HG03439 (cell line): ENCODE measurements around the gene MEGF9.
"Not testable (repeated sequence)": the region's sequence is repeated elsewhere in the genome, so short reads cannot be mapped to it uniquely, and the experiment has no call there.

ENCODE experiments used
- ATAC-seq: cut with Tn5 transposase; IDR thresholded peaks from one replicate; pipeline ENCODE4 v1.9.1; 2021; ENCODE audit warnings: mild to moderate bottlenecking, moderate library complexity; ENCODE audit not compliant: unreplicated experiment

The MEGF9 gene

DNA sequence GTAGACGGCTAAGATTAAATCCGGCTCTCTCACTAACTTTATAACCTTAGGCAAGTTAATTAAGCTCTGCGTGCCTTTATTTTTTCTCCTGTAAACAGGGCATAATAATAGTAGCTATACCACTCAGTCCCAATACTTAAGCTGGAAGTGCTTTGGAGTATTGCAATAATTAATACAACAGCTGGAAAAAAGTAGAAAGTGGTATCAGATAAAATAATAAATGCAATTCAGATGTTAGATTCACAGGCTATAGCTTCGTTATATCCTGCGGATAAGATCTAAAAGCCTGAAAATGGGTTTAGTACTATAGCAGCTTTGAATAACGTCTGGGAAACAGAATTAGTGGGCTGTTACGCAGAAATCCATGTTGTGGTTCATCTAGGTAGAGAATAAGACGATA lies 51.8 kb downstream of the MEGF9 start:
- no peak for ATAC-seq

DNA sequence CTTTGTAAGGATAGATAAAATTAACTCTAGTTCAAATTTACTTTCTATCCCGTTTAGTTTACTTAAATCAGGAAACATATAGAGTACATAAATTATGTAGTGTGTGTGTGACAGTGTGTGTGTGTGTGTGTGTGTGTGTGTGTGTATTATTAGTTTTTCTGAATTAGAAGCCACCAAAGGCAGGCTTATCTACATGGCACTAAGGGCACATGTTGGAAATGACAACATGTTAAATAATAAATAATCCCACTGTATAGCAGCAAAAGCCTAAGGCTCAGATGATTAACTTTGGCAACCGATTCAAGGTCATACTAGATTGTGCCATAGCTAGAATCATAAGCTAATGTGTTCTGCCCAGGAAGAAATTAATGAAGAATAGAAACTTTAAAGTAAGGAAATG lies 54.6 kb downstream of the MEGF9 start:
- no peak for ATAC-seq

DNA sequence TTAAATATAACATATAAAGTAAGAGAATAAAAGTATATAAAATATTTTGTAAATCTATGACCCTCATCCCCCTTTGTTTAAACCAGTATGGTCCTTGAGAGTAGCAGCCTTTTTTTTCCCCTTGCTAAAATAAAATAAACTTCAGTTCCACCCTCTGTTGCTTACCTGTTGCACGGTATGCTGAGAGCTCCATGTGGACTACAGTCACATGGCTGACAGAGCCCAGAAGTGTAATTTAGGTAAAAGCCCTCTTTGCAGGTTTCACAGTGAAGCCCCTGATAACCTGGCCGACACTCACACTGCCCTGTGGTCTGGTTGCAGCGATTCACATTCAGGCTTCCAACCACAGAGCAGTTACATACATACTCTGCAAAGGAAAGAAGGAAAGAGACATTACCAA lies 55.1 kb downstream of the MEGF9 start:
- ATAC-seq = no peak

DNA sequence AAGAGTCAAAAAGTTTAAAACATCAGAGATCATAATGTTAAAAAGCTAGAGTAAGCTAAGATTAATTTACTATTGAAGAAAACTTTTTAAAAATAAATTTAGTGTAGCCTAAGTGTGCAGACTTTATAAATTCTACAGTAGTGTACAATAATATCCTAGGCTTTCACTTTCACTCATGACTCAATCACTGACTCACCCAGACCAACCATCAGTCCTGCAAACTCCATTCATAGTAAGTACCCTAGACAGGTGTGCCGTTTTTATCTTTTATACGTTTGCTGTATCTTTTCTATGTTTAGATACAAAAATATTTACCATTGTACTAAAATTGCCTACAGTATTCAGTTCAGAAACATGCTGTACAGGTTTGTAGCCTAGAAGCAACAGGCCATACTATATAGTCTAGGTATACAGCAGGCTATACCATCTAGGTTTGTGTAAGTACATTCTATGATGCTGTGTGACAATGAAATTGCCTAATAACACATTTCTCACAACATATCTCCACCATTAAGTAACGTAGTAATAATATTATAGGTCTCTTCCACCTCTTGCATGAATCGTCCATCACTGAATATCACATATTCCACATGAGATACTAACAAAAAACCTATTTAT lies 59.2 kb downstream of the MEGF9 start:
- no peak for ATAC-seq

DNA sequence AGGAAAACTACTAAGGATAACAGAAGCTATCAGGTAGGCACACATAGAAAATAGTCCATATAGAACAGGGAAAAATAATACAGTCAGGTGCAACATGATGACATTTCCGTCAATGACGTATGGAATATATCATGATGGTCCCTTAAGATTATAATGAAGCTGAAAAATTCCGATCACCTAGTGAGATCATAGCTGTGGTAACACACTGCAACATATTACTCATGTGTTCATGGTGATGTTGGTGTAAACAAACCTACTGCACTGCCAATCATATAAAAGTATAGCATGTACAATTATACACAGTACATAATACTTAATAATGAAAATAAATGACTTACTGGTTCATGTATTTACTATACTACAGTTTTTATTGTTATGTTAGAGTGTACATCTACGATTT lies 60.0 kb downstream of the MEGF9 start:
- no peak for ATAC-seq

DNA sequence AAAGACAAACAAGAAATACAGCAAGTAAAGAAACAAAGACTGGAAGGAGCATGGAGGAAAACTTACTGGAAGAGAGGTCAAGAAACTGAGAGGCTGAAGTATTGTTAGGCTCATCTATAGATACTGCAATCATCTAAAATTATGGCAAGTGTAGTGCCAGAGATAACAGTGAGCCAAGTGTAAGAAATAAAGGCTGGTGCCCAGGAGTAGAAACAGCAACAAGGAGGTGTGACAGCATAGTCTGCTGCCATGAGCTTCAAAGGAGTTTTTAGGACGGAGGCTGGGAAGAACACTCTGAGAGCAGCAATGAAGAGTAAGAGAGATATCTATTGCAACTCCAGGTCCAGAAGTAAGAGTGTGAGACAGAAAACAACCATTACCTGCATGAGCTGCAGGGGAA lies 60.5 kb downstream of the MEGF9 start:
- ATAC-seq = no peak

DNA sequence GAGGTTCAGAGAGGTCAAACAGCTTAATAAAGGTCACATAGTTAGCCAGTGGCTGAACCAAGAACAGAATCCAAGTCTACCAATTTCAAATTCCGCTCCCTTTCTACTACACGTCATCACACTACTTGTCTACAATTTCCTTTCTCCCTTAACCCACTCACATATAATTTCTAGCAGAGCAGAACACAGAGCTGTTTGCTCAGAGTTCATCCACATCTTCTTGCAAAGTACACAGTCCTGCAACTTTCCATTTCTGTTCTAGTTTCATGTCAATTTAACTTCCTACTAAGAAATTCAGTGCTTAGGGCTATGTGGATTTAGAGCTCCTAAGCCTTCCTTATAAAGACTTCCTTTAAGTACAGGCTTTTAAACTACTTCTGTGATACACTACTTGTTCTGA lies 61.3 kb downstream of the MEGF9 start:
- ATAC-seq = no peak

DNA sequence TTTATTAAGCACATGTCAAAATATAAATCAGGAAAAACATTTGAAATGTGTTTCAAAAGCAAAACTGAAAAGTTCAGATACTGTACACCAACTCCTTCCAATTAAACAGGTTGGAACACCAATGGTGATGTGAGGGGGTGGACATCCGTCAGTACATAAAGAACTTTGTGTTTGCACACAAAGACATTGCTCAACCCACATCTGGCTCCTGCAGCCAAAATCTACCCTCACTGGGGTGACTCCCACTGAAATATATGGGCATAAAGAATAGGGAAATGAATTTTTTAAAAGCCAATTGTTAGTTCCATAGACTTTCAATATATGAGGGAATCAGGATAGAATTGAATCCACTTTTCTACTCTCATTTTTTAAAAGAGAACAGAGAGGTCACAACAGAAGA lies 63.9 kb downstream of the MEGF9 start:
- ATAC-seq = no peak

DNA sequence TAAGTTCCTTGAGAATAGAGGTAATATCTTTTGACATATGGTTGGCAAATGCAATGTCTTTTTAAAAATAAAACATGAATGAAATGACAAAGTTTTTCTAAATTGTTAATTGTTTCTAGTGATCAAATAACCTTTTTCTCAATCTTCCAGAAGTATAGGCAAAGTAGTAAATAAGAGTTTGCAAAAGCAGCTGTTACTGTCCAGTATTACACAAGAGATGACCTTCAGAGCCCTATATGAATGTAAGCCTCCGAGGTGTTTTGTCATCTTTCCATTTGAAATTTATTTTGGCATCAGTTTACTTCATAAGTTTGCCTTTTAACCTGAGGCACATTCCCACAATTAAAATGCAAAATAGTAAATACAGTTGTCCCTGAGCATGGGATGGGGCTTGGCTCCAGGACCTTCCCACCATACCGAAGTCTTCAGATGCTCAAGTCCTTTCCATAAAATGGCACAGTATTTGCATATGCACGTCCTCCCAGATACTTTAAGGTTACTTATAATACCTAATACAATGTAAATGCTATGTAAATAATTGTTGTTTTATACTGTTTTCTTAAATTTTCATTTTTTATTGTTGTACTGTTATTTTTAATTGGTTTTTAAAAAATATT lies 65.6 kb downstream of the MEGF9 start:
- no peak for ATAC-seq

DNA sequence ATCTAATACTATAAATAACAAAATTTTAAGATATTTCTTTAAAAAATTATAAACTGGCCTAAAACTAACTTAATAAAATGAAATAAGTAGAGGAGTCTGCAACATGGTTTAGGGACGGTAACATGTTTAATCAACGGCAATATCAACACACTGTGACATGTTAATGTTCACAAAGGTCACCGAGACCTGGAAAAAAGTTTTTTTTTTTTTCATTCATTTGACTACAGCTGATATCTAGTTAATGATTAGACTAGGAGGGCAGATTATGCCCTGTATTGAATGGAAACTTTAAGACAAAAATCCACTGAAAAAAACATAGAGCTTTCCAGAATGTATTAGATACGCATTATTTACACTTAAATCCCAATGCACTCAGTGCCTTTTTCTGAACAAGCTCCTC lies 67.3 kb downstream of the MEGF9 start:
- ATAC-seq = no peak

DNA sequence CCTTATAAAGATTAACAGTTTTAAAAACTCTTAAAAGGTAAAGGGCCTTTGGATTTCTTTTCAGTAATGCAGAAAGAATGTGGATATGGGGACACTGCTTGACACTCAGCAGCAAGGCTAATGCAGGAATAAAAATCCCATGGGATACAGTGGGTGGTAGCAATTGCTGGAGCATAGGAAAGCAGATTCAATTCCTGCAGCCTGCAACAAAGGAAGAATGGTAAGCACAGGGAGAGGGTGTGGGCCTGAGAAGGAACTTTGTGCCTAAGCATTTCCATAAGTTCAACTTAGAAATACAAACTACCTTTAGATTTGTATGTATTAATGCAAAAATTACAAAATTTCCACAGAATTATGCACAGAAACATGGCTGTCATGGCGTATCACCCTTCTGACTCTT lies 68.5 kb downstream of the MEGF9 start:
- ATAC-seq = no peak

DNA sequence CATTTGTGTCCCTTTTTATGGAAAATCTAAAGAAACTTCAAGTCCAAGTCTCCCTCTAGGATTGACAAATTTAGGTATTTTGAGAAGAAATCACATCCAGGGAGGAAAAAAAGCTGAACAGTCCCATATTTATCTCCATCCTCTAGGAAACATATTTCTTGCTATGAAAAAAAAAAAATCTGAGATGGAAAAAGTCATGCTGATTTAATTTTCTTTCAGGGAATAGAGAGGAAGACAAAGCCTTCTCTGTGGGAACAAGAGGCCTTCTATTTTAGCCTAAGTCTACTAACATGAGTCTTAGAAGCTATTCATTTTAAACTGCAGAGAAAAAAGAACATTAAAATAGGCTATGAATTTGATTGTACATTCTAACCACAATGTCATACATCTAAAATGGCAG lies 71.2 kb downstream of the MEGF9 start:
- ATAC-seq = no peak

DNA sequence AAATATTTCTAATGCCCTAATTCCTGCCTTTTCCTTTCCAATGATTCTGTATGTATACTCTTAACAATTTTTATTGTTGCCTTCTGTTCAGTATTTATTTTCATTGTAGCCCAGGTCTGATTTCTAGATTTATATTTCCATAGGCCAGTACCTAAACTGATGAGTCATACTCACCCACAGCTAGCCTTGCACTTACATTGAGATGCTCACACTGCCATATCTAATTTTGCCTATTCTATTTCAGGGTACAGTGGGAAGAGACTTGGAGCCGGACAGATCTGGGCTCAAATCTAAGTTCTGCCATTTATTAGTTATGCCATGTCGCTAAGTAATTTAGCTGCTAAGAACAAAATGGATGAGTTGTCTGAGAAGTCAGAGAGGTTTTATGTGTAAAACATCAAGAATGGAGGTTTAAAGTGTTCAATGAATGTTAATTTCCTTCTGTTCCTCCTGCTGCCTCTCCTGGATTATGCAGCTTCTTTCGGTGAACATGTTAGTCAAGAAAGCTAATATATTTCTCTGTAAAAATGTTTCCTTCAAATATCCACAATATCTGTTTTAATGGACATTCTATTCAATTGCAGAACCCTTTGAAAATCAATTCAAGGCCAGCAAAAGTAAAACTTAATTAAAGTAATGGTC lies 72.0 kb downstream of the MEGF9 start:
- ATAC-seq = no peak

DNA sequence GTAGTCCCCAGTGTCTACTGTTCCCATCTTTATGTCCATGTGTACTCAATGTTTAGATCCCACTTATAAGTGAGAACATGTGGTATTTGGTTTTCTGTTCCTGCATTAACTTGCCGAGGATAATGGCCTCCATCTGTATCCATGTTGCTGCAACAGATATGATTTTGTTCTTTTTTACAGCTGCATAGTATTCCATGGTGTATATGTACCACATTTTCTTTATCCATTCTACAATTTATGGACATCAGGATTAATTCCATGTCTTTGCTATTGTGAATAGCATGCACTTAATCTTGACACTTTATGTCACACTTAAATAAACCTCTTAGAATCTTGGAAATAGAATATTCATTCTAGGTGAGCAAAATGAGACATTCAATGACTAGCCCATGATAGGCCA lies 73.4 kb downstream of the MEGF9 start:
- ATAC-seq = not testable (repeated sequence)

DNA sequence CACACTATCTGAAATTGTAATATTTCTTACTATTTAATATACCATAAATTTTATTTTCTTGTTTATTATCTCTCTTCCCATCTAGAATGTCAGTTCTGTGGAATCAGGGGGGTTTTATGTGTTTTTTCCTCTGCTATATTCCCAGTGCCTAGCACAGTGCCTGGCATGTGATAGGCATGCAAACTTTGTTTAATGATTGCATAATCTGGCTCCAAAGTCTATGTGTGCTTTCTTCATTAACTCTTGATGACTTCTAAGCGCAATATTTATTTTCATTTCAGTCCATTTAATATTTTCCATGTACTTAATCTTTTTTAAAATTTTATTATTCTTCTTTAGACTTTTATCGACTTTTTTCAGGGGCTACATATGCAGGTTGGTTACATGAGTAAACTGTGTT lies 73.9 kb downstream of the MEGF9 start:
- no peak for ATAC-seq

DNA sequence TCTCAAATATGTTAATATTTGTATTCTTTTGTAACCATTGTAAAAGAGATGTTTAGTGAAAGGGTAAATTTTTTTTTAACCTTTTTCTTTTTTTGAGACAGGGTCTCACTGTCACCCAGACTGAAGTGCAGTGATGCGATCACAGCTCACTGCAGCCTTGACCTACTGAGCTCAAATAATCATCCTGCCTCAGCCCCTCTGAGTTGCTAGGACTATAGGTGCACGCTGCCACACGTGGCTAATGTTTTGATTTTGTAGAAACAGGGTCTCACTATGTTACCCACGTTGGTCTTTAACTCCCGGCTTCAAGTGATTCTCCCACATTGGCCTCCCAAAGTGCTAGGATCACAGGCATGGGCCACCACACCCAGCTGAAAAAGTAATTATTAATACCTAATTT lies 76.4 kb downstream of the MEGF9 start:
- ATAC-seq = no peak

DNA sequence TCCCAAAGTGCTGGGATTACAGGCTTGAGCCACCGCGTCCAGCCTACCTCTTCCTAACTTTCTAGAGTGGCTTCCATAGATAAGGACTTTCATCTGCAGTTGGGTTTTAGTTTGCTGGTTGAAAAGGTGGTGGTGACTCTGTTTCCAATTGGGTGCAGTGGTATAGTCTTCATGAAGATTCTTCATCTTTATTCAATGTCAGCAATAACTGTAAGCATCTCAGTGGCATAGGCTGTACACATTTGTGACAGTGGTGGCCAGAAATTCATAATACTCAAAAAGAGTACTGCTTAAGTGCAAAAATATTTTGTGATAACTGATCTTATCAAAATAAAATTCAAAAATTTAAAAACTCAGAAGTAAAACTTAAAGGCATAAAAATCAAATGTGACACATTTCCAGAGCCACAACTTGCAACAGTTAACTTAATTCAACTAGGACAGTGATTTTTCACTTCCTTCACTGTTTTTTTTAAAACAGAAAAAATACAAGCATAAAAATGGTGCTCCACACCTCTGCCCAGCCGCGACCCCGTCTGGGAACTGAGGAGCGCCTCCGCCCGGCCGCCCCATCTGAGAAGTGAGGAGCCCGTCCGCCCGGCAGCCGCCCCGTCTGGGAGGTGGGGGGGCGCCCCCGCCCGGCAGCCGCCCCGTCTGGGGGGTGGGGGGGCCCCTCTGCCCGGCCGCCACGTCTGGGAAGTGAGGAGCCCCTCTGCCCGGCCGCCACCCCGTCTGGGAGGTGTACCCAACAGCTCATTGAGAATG lies 77.9 kb downstream of the MEGF9 start:
- no peak for ATAC-seq

DNA sequence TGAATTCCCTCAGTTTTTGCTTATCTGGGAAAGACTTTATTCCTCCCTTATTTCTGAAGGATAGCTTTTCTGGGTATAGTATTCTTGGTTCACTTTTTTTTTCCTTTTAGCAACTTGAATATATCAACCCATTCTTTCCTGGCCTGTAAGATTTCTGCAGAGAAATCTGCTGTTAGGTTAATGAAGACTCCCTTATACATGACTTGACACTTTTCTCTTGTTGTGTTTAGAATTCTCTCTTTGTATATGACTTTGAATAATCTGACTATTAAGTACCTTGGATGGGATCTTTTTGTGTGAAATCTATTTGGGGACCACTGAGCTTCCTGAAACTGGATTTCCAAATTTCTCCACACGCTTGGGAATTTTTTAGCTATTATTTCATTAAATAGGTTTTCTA lies 79.3 kb downstream of the MEGF9 start:
- ATAC-seq = no peak

DNA sequence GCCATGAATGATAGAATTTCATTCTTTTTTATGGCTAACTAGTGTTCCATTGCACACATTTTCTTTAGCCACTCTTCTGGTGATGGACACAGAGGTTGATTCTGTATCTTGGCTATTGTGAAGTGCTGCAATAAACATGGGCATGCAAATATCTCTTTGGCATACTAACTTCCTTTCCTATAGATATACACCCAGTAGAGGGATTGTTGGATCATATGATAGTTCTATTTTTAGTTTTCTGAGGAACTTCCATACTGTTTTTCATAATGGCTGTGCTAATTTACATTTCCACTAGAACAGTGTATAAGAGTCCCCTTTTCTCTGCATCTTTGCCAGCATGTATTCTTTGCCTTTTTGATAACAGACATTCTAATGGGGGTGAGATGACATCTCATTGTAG lies 83.9 kb downstream of the MEGF9 start:
- ATAC-seq = no peak

DNA sequence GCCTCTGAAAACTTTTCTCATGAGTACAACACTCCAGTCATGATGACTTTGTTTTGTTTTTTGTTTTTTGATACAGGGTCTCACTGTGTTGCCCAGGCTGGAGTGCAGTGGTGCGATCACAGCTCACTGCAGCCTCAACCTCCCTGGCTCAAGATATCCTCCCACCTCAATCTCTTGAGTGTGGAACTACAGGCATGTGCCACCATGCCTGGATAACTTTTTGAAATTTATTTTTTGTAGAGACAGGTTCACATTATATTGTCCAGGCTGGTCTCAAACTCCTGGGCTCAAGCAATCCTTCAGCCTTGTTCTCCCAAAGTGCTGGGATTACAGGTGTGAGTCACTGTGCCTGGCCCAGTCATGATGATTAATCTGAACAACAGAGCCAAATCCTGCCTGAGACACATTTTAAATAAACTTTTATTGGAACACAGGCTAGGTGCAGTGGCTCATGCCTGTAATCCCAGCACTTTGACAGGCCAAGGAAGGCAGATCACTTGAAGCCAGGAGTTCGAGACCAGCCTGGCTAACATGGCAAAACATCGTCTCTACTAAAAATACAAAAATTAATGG lies 85.3 kb downstream of the MEGF9 start:
- ATAC-seq = not testable (repeated sequence)

DNA sequence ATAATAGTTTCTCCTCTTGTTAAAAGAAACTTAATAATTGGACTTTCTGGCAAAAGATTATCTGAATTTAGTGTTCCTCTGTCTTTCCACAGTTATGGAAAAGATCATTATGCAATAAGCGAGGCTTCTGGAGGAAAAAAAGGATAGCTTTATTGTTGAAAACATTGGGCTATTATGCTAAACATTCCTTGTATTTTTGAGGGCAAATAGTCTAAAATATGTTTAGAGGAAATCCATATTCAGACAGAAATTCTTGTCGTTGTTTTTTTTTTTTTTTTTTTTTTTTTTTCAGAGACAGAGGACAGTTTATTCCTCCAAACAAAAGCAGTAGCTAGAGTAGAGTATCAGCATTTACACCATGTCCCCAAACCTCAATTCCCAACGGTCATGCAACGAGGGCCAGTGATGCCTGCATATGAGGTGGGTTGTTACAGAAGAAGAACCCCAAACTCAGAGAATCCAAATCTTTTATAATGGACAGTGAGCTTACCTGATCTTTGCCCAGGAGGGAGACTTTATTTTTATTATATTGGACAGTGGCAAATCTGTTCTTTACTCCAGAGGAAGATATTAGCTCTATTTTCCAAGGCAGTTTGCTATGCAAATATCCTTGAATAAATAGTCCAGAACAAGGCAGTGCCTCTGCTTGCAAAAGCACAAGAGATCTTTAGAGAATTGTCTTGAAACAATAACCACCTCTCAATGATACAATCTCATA lies 85.9 kb downstream of the MEGF9 start:
- no peak for ATAC-seq
